GM12874 (cell line): ENCODE data around the gene GOT1.

ENCODE experiments used
- TF ChIP-seq, protein P1 (sequence below): IDR thresholded peaks from 2 replicates; pipeline ENCODE4 v1.5.1; 2011; ENCODE audit warnings: low read depth, mild to moderate bottlenecking, control low read depth, low read length, moderate library complexity; ENCODE audit not compliant: insufficient read depth

GOT1 gene

GRCh38 chr10:99360934-99361333, 69.5 kb downstream of the GOT1 start:
- TF ChIP-seq, protein P1, sequence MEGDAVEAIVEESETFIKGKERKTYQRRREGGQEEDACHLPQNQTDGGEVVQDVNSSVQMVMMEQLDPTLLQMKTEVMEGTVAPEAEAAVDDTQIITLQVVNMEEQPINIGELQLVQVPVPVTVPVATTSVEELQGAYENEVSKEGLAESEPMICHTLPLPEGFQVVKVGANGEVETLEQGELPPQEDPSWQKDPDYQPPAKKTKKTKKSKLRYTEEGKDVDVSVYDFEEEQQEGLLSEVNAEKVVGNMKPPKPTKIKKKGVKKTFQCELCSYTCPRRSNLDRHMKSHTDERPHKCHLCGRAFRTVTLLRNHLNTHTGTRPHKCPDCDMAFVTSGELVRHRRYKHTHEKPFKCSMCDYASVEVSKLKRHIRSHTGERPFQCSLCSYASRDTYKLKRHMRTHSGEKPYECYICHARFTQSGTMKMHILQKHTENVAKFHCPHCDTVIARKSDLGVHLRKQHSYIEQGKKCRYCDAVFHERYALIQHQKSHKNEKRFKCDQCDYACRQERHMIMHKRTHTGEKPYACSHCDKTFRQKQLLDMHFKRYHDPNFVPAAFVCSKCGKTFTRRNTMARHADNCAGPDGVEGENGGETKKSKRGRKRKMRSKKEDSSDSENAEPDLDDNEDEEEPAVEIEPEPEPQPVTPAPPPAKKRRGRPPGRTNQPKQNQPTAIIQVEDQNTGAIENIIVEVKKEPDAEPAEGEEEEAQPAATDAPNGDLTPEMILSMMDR: no peak

- TF ChIP-seq, protein P1: no peak
These were observed 72.3 kb downstream of the GOT1 start for GRCh38 chr10:99358101-99358500.

DNA sequence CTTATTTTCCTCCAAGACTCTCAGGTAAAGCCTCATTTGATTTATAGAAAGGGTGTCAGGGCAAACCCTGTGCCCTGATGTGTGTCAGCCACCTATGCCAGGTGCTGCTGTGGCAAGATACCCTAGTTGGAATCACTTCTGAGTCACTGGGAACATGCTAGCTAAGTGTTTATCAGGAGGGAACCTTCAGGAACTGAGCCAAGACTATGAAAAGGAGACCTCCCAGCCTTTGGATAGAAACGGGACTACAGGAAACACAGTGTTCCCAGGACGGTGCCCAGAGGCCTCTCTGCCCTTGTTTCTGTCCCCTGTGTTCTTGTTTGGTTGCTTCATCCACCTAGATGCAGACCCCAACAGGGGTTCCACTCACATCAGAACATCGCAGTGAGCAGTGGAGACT, 72.7 kb downstream of the GOT1 start:
- TF ChIP-seq, protein P1: no peak

DNA sequence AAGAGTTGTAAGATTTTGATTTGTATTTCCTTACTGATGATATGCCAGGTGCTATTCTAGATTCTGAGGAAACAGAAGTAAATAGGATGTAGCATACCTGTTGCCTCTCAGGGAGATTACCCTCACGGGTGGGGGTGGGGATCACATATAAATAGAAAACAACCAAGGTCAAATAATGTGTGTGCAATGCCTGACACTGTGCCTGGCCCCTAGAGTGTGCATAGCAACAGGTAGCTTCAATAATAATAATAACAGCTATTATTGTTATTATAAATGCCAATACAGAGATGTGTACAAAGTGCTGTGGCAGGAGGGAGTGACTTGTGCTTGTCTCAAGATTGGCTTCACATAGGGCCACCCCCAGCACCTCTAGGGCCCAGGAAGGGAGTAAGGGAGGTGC, 77.2 kb downstream of the GOT1 start:
- TF ChIP-seq, protein P1: no peak

DNA sequence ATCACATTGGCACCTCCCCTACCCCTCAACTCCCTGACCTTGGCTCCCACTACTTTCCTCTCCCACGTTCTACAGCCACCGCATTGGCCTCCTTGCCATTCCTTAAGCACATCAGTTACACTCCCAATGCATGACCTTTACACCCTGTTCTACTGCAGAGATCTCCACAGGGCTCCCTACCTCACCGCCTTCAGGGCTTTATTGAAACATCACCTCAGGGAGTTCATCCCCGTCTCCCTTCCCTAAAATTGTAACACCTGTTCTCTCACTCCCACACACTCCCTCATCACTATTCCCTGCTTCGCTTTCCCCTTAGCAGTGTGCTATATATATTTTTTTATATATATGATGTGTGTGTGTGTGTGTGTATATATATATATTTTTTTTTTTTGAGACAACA, 82.8 kb downstream of the GOT1 start:
- TF ChIP-seq, protein P1: no peak
